Testis (tissue), 2 donors: ENCODE data around the gene BCL7A.

Experiments used
- CTCF ChIP-seq, 3 experiments: fragments of 450-650 bp in 2 of 3; fragments of 200-600 bp in 1 of 3; sonication (generic) in 1 of 3; IDR thresholded peaks; one replicate each; pipeline ENCODE4 v1.5.1; 2016 to 2019; ENCODE audit warnings: antibody characterized with exemption in 3 of 3, mild to moderate bottlenecking in 2 of 3, moderate library complexity in 1 of 3
- POLR2A ChIP-seq: fragments of 450-650 bp; IDR thresholded peaks from one replicate; pipeline ENCODE4 v1.6.1; 2017; ENCODE audit warnings: antibody characterized with exemption, mild to moderate bottlenecking, moderate library complexity

- TF ChIP-seq CTCF (IDR thresholded peaks at IDR 0.05) (no peak), POLR2A (no peak)
These were observed 61.1 kb downstream of the BCL7A start for GRCh38 chr12:122082621-122083356.
